HG03045 (cell line): ENCODE measurements around the gene PARD3.

Experiments used
- ATAC-seq: cut with Tn5 transposase; IDR thresholded peaks from one replicate; pipeline ENCODE4 v1.9.1; 2021; ENCODE audit warnings: mild to moderate bottlenecking, moderate library complexity; ENCODE audit not compliant: unreplicated experiment

Gene PARD3

GRCh38 chr10:34181553-34182300, 633.4 kb downstream of the PARD3 start:
- no peak for ATAC-seq

- ATAC-seq, result no peak
Observed at GRCh38 chr10:34180749-34181148, 634.3 kb downstream of the PARD3 start.

GRCh38 chr10:34179280-34179679, 635.8 kb downstream of the PARD3 start:
- no peak for ATAC-seq

- ATAC-seq, result no peak
Observed at GRCh38 chr10:34178756-34179155, 636.3 kb downstream of the PARD3 start.

- ATAC-seq, result no peak
Observed at GRCh38 chr10:34178196-34178595, 636.9 kb downstream of the PARD3 start.

GRCh38 chr10:34177445-34177844, 637.7 kb downstream of the PARD3 start:
- no peak for ATAC-seq

- no peak for ATAC-seq
Observed at GRCh38 chr10:34176351-34176750, 638.7 kb downstream of the PARD3 start.

- ATAC-seq, result no peak
Observed at GRCh38 chr10:34175121-34175520, 640.0 kb downstream of the PARD3 start.

GRCh38 chr10:34172936-34173533, 642.1 kb downstream of the PARD3 start:
- no peak for ATAC-seq

GRCh38 chr10:34171957-34172527, 643.1 kb downstream of the PARD3 start:
- no peak for ATAC-seq

GRCh38 chr10:34169677-34170076, 645.4 kb downstream of the PARD3 start:
- ATAC-seq, result no peak

GRCh38 chr10:34169131-34169530, 646.0 kb downstream of the PARD3 start:
- ATAC-seq, result no peak

- no peak for ATAC-seq
Observed at GRCh38 chr10:34168439-34168838, 646.7 kb downstream of the PARD3 start.

- ATAC-seq, result no peak
Observed at GRCh38 chr10:34166823-34167222, 648.3 kb downstream of the PARD3 start.

GRCh38 chr10:34166354-34166753, 648.7 kb downstream of the PARD3 start:
- ATAC-seq, result no peak

GRCh38 chr10:34164029-34164428, 651.1 kb downstream of the PARD3 start:
- ATAC-seq, result no peak

- no peak for ATAC-seq
Observed at GRCh38 chr10:34163075-34163905, 651.8 kb downstream of the PARD3 start.

- ATAC-seq, result no peak
Observed at GRCh38 chr10:34161777-34162370, 653.2 kb downstream of the PARD3 start.

GRCh38 chr10:34160595-34160994, 654.5 kb downstream of the PARD3 start:
- no peak for ATAC-seq

GRCh38 chr10:34157501-34157900, 657.6 kb downstream of the PARD3 start:
- no peak for ATAC-seq
